ENCODE results near the gene CLDN9.

Gene CLDN9

DNA sequence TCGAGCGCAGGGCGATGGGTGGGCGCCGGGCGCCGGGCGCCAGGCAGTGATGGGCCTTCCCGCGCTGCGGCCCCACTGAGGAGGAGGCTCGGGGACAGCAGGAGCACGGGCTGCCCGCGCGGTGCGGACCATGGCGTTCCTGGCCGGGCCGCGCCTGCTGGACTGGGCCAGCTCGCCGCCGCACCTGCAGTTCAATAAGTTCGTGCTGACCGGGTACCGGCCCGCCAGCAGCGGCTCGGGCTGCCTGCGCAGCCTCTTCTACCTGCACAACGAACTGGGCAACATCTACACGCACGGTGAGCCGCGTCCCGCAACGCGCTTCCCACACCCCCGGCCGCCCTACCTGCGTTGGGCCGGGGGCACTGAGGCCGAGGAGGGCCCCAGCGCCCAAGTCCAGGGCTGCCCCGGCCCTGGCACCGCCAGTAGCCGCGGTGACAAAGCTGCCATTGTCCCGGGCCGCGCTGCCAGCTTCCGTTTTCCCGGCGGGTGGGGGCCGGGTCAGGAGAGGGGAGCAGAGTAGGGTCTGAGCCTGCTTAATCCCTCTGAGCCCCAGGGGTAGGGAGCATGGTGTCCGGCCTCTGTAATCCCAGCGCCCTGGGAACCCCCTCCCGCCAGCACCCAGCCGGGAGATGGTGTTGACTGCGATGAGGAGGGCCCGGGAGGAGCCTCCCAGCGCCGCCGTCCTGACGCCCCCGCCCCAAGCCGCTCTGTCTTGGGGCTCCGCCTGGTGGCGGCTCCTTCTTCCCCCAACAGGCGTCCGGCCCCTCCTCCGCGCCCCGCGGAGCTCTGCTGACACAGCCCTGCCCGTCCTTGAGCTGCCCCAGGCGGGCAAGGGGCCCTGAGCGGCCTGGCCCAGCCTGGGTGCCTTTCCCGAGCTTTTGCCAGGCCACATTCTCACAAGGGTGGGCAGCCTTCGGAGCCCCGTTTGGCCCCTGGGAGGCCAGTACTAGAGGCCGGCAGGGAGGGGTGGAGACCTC lies 42.9 kb upstream of the CLDN9 start (continued):
- TF ChIP-seq, protein P1, sequence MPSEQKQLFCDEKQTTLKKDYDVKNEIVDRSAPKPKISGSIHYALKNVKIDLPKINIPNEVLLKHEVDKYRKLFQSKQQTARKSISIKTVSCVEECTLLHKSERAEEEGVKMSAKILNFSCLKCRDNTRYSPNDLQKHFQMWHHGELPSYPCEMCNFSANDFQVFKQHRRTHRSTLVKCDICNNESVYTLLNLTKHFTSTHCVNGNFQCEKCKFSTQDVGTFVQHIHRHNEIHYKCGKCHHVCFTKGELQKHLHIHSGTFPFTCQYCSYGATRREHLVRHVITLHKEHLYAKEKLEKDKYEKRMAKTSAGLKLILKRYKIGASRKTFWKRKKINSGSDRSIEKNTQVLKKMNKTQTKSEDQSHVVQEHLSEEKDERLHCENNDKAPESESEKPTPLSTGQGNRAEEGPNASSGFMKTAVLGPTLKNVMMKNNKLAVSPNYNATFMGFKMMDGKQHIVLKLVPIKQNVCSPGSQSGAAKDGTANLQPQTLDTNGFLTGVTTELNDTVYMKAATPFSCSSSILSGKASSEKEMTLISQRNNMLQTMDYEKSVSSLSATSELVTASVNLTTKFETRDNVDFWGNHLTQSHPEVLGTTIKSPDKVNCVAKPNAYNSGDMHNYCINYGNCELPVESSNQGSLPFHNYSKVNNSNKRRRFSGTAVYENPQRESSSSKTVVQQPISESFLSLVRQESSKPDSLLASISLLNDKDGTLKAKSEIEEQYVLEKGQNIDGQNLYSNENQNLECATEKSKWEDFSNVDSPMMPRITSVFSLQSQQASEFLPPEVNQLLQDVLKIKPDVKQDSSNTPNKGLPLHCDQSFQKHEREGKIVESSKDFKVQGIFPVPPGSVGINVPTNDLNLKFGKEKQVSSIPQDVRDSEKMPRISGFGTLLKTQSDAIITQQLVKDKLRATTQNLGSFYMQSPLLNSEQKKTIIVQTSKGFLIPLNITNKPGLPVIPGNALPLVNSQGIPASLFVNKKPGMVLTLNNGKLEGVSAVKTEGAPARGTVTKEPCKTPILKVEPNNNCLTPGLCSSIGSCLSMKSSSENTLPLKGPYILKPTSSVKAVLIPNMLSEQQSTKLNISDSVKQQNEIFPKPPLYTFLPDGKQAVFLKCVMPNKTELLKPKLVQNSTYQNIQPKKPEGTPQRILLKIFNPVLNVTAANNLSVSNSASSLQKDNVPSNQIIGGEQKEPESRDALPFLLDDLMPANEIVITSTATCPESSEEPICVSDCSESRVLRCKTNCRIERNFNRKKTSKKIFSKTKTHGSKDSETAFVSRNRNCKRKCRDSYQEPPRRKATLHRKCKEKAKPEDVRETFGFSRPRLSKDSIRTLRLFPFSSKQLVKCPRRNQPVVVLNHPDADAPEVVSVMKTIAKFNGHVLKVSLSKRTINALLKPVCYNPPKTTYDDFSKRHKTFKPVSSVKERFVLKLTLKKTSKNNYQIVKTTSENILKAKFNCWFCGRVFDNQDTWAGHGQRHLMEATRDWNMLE (tag by site-specific recombination; conservative IDR thresholded peaks at IDR 0.05; ENCODE audit: low read depth) = no peak
- peak; percentile 75 for TF ChIP-seq ZSCAN30 (tag by site-specific recombination; IDR thresholded peaks at IDR 0.05)
- TF ChIP-seq GLIS2 (tag by site-specific recombination; IDR thresholded peaks at IDR 0.05) = peak; percentile 92
- no peak for TF ChIP-seq ZNF19 (tag by site-specific recombination; IDR thresholded peaks at IDR 0.05; ENCODE audit: low read depth)
- TF ChIP-seq ZNF426 (tag by site-specific recombination; IDR thresholded peaks at IDR 0.05) = no peak
- TF ChIP-seq SP2 (tag by site-specific recombination; IDR thresholded peaks at IDR 0.05) = peak; percentile 80
- no peak for TF ChIP-seq ZNF114 (tag by site-specific recombination; IDR thresholded peaks at IDR 0.05)
- TF ChIP-seq, protein P2, sequence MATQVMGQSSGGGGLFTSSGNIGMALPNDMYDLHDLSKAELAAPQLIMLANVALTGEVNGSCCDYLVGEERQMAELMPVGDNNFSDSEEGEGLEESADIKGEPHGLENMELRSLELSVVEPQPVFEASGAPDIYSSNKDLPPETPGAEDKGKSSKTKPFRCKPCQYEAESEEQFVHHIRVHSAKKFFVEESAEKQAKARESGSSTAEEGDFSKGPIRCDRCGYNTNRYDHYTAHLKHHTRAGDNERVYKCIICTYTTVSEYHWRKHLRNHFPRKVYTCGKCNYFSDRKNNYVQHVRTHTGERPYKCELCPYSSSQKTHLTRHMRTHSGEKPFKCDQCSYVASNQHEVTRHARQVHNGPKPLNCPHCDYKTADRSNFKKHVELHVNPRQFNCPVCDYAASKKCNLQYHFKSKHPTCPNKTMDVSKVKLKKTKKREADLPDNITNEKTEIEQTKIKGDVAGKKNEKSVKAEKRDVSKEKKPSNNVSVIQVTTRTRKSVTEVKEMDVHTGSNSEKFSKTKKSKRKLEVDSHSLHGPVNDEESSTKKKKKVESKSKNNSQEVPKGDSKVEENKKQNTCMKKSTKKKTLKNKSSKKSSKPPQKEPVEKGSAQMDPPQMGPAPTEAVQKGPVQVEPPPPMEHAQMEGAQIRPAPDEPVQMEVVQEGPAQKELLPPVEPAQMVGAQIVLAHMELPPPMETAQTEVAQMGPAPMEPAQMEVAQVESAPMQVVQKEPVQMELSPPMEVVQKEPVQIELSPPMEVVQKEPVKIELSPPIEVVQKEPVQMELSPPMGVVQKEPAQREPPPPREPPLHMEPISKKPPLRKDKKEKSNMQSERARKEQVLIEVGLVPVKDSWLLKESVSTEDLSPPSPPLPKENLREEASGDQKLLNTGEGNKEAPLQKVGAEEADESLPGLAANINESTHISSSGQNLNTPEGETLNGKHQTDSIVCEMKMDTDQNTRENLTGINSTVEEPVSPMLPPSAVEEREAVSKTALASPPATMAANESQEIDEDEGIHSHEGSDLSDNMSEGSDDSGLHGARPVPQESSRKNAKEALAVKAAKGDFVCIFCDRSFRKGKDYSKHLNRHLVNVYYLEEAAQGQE (tag by site-specific recombination; IDR thresholded peaks at IDR 0.05) = peak; percentile 27; the same call in 1 of the 2 replicates
- peak; percentile 74 for TF ChIP-seq SP7 (tag by site-specific recombination; IDR thresholded peaks at IDR 0.05)
- TF ChIP-seq ZNF366 (tag by site-specific recombination; conservative IDR thresholded peaks at IDR 0.05) = no peak
- no peak for TF ChIP-seq ZNF169 (tag by site-specific recombination; IDR thresholded peaks at IDR 0.05)
- TF ChIP-seq ZFP3 (tag by site-specific recombination; IDR thresholded peaks at IDR 0.05; ENCODE audit: low read depth) = no peak
- TF ChIP-seq SCRT1 (tag by site-specific recombination; IDR thresholded peaks at IDR 0.05; ENCODE audit: borderline replicate concordance) = no peak
- TF ChIP-seq MZF1 (tag by site-specific recombination; IDR thresholded peaks at IDR 0.05; ENCODE audit: borderline replicate concordance) = 0 out of 2 replicates have a peak, but pooled peaks have one; percentile 18
- TF ChIP-seq, protein P3, sequence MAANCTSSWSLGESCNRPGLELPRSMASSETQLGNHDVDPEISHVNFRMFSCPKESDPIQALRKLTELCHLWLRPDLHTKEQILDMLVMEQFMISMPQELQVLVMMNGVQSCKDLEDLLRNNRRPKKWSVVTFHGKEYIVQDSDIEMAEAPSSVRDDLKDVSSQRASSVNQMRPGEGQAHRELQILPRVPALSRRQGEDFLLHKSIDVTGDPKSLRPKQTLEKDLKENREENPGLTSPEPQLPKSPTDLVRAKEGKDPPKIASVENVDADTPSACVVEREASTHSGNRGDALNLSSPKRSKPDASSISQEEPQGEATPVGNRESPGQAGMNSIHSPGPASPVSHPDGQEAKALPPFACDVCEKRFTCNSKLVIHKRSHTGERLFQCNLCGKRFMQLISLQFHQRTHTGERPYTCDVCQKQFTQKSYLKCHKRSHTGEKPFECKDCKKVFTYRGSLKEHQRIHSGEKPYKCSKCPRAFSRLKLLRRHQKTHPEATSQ (tag by site-specific recombination; IDR thresholded peaks at IDR 0.05) = no peak
- peak; percentile 72 for TF ChIP-seq SP3 (tag by site-specific recombination; IDR thresholded peaks at IDR 0.05)
- no peak for TF ChIP-seq ZNF510 (tag by site-specific recombination; IDR thresholded peaks at IDR 0.05; ENCODE audit: insufficient replicate concordance)
- peak; percentile 88 for TF ChIP-seq OSR2 (tag by site-specific recombination; IDR thresholded peaks at IDR 0.05)
- TF ChIP-seq ZBTB20 (tag by site-specific recombination; IDR thresholded peaks at IDR 0.05) = peak; percentile 98
- TF ChIP-seq, protein P4, sequence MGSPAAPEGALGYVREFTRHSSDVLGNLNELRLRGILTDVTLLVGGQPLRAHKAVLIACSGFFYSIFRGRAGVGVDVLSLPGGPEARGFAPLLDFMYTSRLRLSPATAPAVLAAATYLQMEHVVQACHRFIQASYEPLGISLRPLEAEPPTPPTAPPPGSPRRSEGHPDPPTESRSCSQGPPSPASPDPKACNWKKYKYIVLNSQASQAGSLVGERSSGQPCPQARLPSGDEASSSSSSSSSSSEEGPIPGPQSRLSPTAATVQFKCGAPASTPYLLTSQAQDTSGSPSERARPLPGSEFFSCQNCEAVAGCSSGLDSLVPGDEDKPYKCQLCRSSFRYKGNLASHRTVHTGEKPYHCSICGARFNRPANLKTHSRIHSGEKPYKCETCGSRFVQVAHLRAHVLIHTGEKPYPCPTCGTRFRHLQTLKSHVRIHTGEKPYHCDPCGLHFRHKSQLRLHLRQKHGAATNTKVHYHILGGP (tag by site-specific recombination; IDR thresholded peaks at IDR 0.05) = no peak
- TF ChIP-seq ZBTB17 (tag by site-specific recombination; IDR thresholded peaks at IDR 0.05) = peak; percentile 57
- TF ChIP-seq, protein P5, sequence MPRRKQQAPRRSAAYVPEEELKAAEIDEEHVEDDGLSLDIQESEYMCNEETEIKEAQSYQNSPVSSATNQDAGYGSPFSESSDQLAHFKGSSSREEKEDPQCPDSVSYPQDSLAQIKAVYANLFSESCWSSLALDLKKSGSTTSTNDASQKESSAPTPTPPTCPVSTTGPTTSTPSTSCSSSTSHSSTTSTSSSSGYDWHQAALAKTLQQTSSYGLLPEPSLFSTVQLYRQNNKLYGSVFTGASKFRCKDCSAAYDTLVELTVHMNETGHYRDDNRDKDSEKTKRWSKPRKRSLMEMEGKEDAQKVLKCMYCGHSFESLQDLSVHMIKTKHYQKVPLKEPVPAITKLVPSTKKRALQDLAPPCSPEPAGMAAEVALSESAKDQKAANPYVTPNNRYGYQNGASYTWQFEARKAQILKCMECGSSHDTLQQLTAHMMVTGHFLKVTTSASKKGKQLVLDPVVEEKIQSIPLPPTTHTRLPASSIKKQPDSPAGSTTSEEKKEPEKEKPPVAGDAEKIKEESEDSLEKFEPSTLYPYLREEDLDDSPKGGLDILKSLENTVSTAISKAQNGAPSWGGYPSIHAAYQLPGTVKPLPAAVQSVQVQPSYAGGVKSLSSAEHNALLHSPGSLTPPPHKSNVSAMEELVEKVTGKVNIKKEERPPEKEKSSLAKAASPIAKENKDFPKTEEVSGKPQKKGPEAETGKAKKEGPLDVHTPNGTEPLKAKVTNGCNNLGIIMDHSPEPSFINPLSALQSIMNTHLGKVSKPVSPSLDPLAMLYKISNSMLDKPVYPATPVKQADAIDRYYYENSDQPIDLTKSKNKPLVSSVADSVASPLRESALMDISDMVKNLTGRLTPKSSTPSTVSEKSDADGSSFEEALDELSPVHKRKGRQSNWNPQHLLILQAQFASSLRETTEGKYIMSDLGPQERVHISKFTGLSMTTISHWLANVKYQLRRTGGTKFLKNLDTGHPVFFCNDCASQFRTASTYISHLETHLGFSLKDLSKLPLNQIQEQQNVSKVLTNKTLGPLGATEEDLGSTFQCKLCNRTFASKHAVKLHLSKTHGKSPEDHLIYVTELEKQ (tag by site-specific recombination; IDR thresholded peaks at IDR 0.05; ENCODE audit: borderline replicate concordance) = no peak
- TF ChIP-seq ZNF423 (tag by site-specific recombination; IDR thresholded peaks at IDR 0.05) = peak; percentile 65
- no peak for TF ChIP-seq TRIM28 (IDR thresholded peaks at IDR 0.05; ENCODE audit: borderline replicate concordance, low read length)

Measured in HEK293 (cell line).